ENCODE data around the gene WSCD2. TPM values are rescaled to one million over a fixed set of nuclear protein-coding genes. Genes with fewer than 3 reads are reported as not detected.

Gene WSCD2
- total and polyA plus RNA-seq, 2 of the 4 experiments (the other 2 are of a cell fraction): not detected

DNA sequence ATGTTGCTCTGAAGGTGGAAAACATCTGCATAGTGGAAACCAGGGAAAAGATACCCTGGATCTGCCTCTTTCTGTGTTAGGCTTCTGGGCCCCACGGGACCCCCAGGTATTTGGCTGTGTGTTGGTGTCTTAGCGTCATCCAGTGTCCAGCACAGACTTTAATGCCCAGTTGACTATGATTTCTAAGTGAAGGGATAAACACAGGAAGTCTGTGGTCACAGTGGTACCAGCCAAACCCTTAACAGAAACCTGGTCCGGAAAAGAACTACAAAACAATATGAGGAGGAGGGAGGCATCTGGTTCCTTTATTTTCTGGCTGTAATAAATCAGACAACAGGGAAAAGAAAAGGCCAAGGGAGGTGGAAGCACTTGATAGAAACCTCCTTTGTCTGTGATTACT is 153.6 kb downstream of the WSCD2 start:
- Histone ChIP-seq H3K36me3 (ENCODE audit: control insufficient read depth, insufficient read depth, low read length) (no peaks in the 10 kb centered on the region), H3K18ac (ENCODE audit: low read depth, low read length) (no peak overlapping the region), H3K79me1 (ENCODE audit: low read depth in 1 of 2, low read length in 2 of 2) (no peaks in the 10 kb centered on the region), H2BK15ac (ENCODE audit: low read depth, low read length) (no peak overlapping the region), H4K20me1 (ENCODE audit: insufficient read depth, low read length) (no peaks in the 10 kb centered on the region), H3K4ac (ENCODE audit: low read depth, low read length) (no peak overlapping the region), H4K8ac (ENCODE audit: low read depth in 2 of 2, low read length in 2 of 2) (no peak overlapping the region), H3K14ac (replicated peaks; ENCODE audit: low read depth, low read length) (no peak overlapping the region), H3K23ac (ENCODE audit: low read depth, low read length) (no peak overlapping the region), H2BK120ac (ENCODE audit: low read depth, low read length) (no peak overlapping the region), H4K91ac (ENCODE audit: insufficient read depth, low read depth, low read length) (no peak overlapping the region), H3K27ac (ENCODE audit: insufficient read depth, low read length) (no peak overlapping the region), H3K4me3 (ENCODE audit: insufficient read depth, low read depth, low read length) (no peak overlapping the region), H2BK5ac (ENCODE audit: low read depth, low read length, poor library complexity, severe bottlenecking) (no peak overlapping the region), H3K4me1 (ENCODE audit: control insufficient read depth, insufficient read depth, low read length) (no peaks in the 10 kb centered on the region), H2AK5ac (ENCODE audit: low read depth, low read length) (no peak overlapping the region), H2BK20ac (ENCODE audit: low read depth, low read length) (no peak overlapping the region), H2AK9ac (replicated peaks; ENCODE audit: low read depth, low read length, poor library complexity) (no peak overlapping the region), H3K9ac (ENCODE audit: low read depth, low read length) (no peak overlapping the region), H3K4me2 (ENCODE audit: low read depth, low read length) (no peak overlapping the region), H2AFZ (replicated peaks; ENCODE audit: low read length, poor library complexity) (no peak overlapping the region), H3K27me3 (ENCODE audit: control insufficient read depth, insufficient read depth, low read length) (no peaks in the 10 kb centered on the region), H3K56ac (ENCODE audit: extremely low read depth, insufficient read depth, low read length) (no peak overlapping the region), H3K9me3 (ENCODE audit: control insufficient read depth, insufficient read depth, low read length) (no peaks in the 10 kb centered on the region), H3K9me1 (ENCODE audit: insufficient read depth, low read length) (no peaks in the 10 kb centered on the region), H4K5ac (ENCODE audit: low read depth, low read length) (no peak overlapping the region)
- ChIA-PET POLR2A (ENCODE audit: unreplicated experiment) (no interaction called here), CTCF (no interaction called here)
- ATAC-seq (ENCODE audit: low read depth) (no peak), DNase-seq (no peak)
- dilution Hi-C loops (cut with HindIII; ENCODE audit: low sequenced_read_pairs, unreplicated experiment) (no loop called here), in situ Hi-C loops (cut with MboI; ENCODE audit: low sequenced_read_pairs) (no loop called here), intact Hi-C loops (cut with micrococcal nuclease) (no loop called here)
- TF ChIP-seq BHLHE40 (IDR thresholded peaks at IDR 0.05; ENCODE audit: low read depth, low read length) (no peak), FOS (IDR thresholded peaks at IDR 0.05; ENCODE audit: low read depth, low read length) (no peak), CHD1 (IDR thresholded peaks at IDR 0.05; ENCODE audit: low read depth, low read length) (no peak), MAZ (IDR thresholded peaks at IDR 0.05; ENCODE audit: borderline replicate concordance, low read depth, low read length) (no peak), POLR2A (IDR thresholded peaks at IDR 0.05; ENCODE audit: low read depth, low read length) (no peak), MAFK (IDR thresholded peaks at IDR 0.05; ENCODE audit: low read depth, low read length) (no peak), SMC3 (IDR thresholded peaks at IDR 0.05; ENCODE audit: low read depth, low read length) (no peak), CEBPB (IDR thresholded peaks at IDR 0.05; ENCODE audit: low read depth, low read length) (no peak), RAD21 (IDR thresholded peaks at IDR 0.05; ENCODE audit: low read length) (no peak), RCOR1 (IDR thresholded peaks at IDR 0.05; ENCODE audit: insufficient replicate concordance, low read length) (no peak), NFE2L2 (IDR thresholded peaks at IDR 0.05; ENCODE audit: low read depth, low read length) (no peak)
- TF ChIP-seq, protein P1, sequence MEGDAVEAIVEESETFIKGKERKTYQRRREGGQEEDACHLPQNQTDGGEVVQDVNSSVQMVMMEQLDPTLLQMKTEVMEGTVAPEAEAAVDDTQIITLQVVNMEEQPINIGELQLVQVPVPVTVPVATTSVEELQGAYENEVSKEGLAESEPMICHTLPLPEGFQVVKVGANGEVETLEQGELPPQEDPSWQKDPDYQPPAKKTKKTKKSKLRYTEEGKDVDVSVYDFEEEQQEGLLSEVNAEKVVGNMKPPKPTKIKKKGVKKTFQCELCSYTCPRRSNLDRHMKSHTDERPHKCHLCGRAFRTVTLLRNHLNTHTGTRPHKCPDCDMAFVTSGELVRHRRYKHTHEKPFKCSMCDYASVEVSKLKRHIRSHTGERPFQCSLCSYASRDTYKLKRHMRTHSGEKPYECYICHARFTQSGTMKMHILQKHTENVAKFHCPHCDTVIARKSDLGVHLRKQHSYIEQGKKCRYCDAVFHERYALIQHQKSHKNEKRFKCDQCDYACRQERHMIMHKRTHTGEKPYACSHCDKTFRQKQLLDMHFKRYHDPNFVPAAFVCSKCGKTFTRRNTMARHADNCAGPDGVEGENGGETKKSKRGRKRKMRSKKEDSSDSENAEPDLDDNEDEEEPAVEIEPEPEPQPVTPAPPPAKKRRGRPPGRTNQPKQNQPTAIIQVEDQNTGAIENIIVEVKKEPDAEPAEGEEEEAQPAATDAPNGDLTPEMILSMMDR (conservative IDR thresholded peaks at IDR 0.05; ENCODE audit: low read depth, low read length): no peak
- TF ChIP-seq, protein P2, sequence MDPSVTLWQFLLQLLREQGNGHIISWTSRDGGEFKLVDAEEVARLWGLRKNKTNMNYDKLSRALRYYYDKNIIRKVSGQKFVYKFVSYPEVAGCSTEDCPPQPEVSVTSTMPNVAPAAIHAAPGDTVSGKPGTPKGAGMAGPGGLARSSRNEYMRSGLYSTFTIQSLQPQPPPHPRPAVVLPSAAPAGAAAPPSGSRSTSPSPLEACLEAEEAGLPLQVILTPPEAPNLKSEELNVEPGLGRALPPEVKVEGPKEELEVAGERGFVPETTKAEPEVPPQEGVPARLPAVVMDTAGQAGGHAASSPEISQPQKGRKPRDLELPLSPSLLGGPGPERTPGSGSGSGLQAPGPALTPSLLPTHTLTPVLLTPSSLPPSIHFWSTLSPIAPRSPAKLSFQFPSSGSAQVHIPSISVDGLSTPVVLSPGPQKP (IDR thresholded peaks at IDR 0.05; ENCODE audit: borderline replicate concordance, low read depth, low read length): no peak
- TF ChIP-seq, protein P3, sequence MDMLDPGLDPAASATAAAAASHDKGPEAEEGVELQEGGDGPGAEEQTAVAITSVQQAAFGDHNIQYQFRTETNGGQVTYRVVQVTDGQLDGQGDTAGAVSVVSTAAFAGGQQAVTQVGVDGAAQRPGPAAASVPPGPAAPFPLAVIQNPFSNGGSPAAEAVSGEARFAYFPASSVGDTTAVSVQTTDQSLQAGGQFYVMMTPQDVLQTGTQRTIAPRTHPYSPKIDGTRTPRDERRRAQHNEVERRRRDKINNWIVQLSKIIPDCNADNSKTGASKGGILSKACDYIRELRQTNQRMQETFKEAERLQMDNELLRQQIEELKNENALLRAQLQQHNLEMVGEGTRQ (IDR thresholded peaks at IDR 0.05; ENCODE audit: low read depth, low read length): no peak
- WGBS, 2 experiments (ENCODE audit: extremely low coverage in 2 of 2, insufficient read length in 1 of 2): no CpG with 5 or more reads among the region's 3 CpGs
- no TSS peak for BruUV-seq (replicated peaks)

Data from IMR-90 (cell line).